ENCODE results near the gene DCN.

The DCN gene

DNA sequence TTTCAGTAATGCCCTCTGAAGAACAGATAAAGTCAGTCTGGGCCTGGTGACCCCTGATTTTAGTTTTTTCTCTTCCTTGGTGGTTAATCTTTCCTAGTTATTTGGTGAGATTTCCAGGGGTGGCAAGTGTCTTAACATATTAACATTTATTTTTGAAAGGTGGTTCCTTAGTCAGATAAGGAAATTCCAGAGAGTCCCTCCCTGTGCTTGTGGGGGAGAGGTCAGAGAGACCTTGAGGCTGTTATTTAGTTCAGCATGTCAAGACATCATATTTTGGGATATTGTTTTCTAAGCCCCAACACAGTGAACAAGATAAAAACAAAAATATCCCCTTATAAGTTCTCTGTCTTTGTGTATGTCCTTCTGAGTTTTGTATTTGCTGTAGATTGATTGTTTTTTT is 61.8 kb downstream of the DCN start:
- Histone ChIP-seq H2AFZ (ENCODE audit: low read depth, low read length) (no peak overlapping the region), H3K4me2 (ENCODE audit: low read length) (no peak overlapping the region), H3K36me3 (replicated peaks; ENCODE audit: low read depth, low read length) (no peaks in the 10 kb centered on the region), H4K20me1 (ENCODE audit: insufficient read depth, low read length) (no peaks in the 10 kb centered on the region), H3K9ac (ENCODE audit: low read length) (no peak overlapping the region), H3K4me1 (ENCODE audit: low read length) (no peaks in the 10 kb centered on the region), H3K27ac (ENCODE audit: low read length) (no peak overlapping the region), H3K4me3 (ENCODE audit: low read length) (no peak overlapping the region), H3K27me3 (ENCODE audit: low read depth, low read length) (no peaks in the 10 kb centered on the region), H3K79me2 (ENCODE audit: low read length) (no peaks in the 10 kb centered on the region), H3K9me3 (ENCODE audit: insufficient read depth, low read length) (no peaks in the 10 kb centered on the region)
- no peak for TF ChIP-seq EZH2phosphoT487 (IDR thresholded peaks at IDR 0.05; ENCODE audit: low read depth)
- TF ChIP-seq, protein P1, sequence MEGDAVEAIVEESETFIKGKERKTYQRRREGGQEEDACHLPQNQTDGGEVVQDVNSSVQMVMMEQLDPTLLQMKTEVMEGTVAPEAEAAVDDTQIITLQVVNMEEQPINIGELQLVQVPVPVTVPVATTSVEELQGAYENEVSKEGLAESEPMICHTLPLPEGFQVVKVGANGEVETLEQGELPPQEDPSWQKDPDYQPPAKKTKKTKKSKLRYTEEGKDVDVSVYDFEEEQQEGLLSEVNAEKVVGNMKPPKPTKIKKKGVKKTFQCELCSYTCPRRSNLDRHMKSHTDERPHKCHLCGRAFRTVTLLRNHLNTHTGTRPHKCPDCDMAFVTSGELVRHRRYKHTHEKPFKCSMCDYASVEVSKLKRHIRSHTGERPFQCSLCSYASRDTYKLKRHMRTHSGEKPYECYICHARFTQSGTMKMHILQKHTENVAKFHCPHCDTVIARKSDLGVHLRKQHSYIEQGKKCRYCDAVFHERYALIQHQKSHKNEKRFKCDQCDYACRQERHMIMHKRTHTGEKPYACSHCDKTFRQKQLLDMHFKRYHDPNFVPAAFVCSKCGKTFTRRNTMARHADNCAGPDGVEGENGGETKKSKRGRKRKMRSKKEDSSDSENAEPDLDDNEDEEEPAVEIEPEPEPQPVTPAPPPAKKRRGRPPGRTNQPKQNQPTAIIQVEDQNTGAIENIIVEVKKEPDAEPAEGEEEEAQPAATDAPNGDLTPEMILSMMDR (IDR thresholded peaks at IDR 0.05; ENCODE audit: low read depth, low read length), result no peak

DNA sequence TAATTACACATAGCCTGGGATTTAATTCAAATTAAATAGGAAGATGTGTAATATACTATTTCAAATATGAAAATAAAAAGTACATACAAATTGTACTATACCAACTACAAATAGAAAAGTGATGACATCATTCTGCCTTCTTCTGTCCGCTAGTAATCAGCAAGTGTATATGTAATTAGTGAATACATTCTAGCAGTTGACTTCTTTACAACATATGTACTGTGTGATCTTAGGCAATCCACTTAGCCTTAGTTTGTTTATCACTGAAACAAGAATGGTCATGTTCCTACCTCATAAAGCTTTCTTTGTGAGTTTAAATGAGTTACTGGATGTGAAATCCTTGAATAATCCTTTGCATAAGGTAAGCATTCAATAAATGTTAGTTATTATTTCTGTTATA is 63.5 kb downstream of the DCN start:
- Histone ChIP-seq H3K27me3 (ENCODE audit: low read depth, low read length) (no peaks in the 10 kb centered on the region), H3K27ac (ENCODE audit: low read length) (no peak overlapping the region), H2AFZ (ENCODE audit: low read depth, low read length) (no peak overlapping the region; the same call in 1 of the 2 replicates), H3K4me2 (ENCODE audit: low read length) (no peak overlapping the region), H3K4me3 (ENCODE audit: low read length) (no peak overlapping the region), H3K9me3 (ENCODE audit: insufficient read depth, low read length) (no peaks in the 10 kb centered on the region), H3K4me1 (ENCODE audit: low read length) (no peaks in the 10 kb centered on the region), H3K79me2 (ENCODE audit: low read length) (no peaks in the 10 kb centered on the region), H3K36me3 (replicated peaks; ENCODE audit: low read depth, low read length) (no peaks in the 10 kb centered on the region), H4K20me1 (ENCODE audit: insufficient read depth, low read length) (no peaks in the 10 kb centered on the region), H3K9ac (ENCODE audit: low read length) (no peak overlapping the region)
- no peak for TF ChIP-seq EZH2phosphoT487 (IDR thresholded peaks at IDR 0.05; ENCODE audit: low read depth)
- TF ChIP-seq, protein P1 (IDR thresholded peaks at IDR 0.05; ENCODE audit: low read depth, low read length), result no peak

DNA sequence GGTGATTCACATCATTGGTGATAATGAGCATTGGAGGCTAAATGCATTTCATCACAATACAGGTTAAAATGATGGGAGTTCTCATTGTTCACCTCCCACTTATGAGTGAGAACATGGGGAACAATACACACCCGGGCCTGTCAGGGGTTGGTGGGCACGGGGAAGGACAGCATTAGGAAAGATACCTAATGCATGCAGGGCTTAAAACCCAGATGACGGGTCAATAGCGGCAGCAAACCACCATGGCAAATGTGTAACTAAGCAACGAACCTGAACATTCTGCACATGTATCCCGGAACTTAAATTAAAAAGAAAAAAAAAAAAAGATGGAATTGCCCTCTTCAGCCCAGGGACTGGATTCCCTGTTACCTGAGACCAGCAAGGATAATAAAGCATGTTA is 69.0 kb downstream of the DCN start:
- H3K4me3 ChIP-seq (ENCODE audit: low read length), result no peak overlapping the region
- H3K79me2 ChIP-seq (ENCODE audit: low read length), result no peaks in the 10 kb centered on the region
- H3K4me1 ChIP-seq (ENCODE audit: low read length), result peaks cover 10% of the 10 kb centered on the region; the same call in 1 of the 2 replicates
- H3K36me3 ChIP-seq (replicated peaks; ENCODE audit: low read depth, low read length), result no peaks in the 10 kb centered on the region
- H4K20me1 ChIP-seq (ENCODE audit: insufficient read depth, low read length), result no peaks in the 10 kb centered on the region
- no peak for TF ChIP-seq EZH2phosphoT487 (IDR thresholded peaks at IDR 0.05; ENCODE audit: low read depth)
- TF ChIP-seq, protein P1 (IDR thresholded peaks at IDR 0.05; ENCODE audit: low read depth, low read length), result no peak
- H3K4me2 ChIP-seq (ENCODE audit: low read length), result peak overlapping the region; percentile 19; the same call in 1 of the 2 replicates
- H3K9ac ChIP-seq (ENCODE audit: low read length), result no peak overlapping the region
- H3K9me3 ChIP-seq (ENCODE audit: insufficient read depth, low read length), result no peaks in the 10 kb centered on the region
- H3K27ac ChIP-seq (ENCODE audit: low read length), result no peak overlapping the region
- no peaks in the 10 kb centered on the region for H3K27me3 ChIP-seq (ENCODE audit: low read depth, low read length)
- peak overlapping the region; percentile 69 for H2AFZ ChIP-seq (ENCODE audit: low read depth, low read length)

DNA sequence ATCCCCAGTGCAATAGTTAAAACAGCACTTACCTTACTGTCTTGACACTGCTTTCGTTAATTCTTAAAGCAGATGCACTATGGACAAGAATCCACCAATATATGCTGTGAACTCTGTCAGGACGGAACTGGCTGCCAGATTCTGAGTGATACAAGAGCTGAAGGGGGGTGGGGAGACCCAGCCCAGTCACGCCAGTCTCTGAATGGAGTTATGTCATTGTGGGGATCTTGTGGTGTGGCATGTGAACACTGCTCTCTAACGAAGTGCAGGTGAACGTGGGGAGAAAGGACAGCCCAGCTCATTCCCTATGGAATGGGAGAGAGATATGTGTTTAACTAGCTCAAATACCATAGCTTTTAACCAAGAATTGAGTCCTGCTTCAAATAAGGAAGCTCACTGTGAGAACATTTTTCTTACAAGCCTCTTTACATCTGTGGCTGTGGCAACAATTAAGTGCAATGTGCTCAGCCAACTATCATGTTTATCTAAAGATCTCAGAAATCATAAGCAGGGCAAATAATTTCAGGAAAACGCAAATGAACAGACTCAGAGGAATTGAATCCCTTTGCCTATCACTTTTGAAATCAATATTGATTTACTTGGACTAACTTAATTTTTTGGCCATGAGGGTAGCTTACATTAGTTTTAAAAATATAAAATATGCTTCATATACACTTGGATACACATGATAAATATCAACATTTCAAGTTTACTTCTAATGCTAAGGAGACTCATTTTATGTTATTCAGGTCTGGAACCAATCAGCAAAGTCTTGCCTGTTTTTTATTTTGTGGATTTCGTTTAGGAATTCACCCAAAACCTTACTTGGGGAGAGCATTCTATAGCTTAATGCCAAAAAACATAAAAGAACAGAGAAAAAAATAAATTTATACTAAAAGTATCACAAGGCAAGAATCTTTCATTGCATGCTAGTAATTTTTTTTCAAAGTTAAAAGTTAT is 71.0 kb downstream of the DCN start, which contains the start of gene LUM:
Gene LUM (minus strand): TSS at position 129 of the 960 bp plus-strand sequence. CDS start 2,515 bp downstream, outside the sequence.
- peaks cover 10% of the 10 kb centered on the region; the same call in 1 of the 2 replicates for H3K4me1 ChIP-seq (ENCODE audit: low read length)
- no peaks in the 10 kb centered on the region for H3K36me3 ChIP-seq (replicated peaks; ENCODE audit: low read depth, low read length)
- TF ChIP-seq, protein P1 (IDR thresholded peaks at IDR 0.05; ENCODE audit: low read depth, low read length), result no peak
- TF ChIP-seq EZH2phosphoT487 (IDR thresholded peaks at IDR 0.05; ENCODE audit: low read depth), result no peak
- no peaks in the 10 kb centered on the region for H3K9me3 ChIP-seq (ENCODE audit: insufficient read depth, low read length)
- no peaks in the 10 kb centered on the region for H4K20me1 ChIP-seq (ENCODE audit: insufficient read depth, low read length)
- H3K4me2 ChIP-seq (ENCODE audit: low read length), result peak within 1 kb of the TSS; percentile 62
- H3K79me2 ChIP-seq (ENCODE audit: low read length), result no peaks in the 10 kb centered on the region
- H3K27ac ChIP-seq (ENCODE audit: low read length), result no peak within 1 kb of the TSS
- peak within 1 kb of the TSS; percentile 79 for H2AFZ ChIP-seq (ENCODE audit: low read depth, low read length)
- H3K4me3 ChIP-seq (ENCODE audit: low read length), result peak within 1 kb of the TSS; percentile 38
- no peak within 1 kb of the TSS for H3K9ac ChIP-seq (ENCODE audit: low read length)
- no peaks in the 10 kb centered on the region for H3K27me3 ChIP-seq (ENCODE audit: low read depth, low read length)
